AG09319 (cell line): Measurements from ENCODE around the gene RFX2.
"Not testable (repeated sequence)": the region's sequence is repeated elsewhere in the genome, so short reads cannot be mapped to it uniquely, and the experiment has no call there.

Experiments
- DNase-seq: peaks from one replicate; pipeline ENCODE4 v3.0.0-alpha.2; 2010; ENCODE audit warnings: low read depth; ENCODE audit errors: extremely low read depth
- TF ChIP-seq, protein P1 (sequence below): IDR thresholded peaks from 2 replicates; pipeline ENCODE4 v1.5.1; 2011; ENCODE audit warnings: low read depth, mild to moderate bottlenecking, inconsistent platforms, low read length, moderate library complexity

The RFX2 gene

DNA sequence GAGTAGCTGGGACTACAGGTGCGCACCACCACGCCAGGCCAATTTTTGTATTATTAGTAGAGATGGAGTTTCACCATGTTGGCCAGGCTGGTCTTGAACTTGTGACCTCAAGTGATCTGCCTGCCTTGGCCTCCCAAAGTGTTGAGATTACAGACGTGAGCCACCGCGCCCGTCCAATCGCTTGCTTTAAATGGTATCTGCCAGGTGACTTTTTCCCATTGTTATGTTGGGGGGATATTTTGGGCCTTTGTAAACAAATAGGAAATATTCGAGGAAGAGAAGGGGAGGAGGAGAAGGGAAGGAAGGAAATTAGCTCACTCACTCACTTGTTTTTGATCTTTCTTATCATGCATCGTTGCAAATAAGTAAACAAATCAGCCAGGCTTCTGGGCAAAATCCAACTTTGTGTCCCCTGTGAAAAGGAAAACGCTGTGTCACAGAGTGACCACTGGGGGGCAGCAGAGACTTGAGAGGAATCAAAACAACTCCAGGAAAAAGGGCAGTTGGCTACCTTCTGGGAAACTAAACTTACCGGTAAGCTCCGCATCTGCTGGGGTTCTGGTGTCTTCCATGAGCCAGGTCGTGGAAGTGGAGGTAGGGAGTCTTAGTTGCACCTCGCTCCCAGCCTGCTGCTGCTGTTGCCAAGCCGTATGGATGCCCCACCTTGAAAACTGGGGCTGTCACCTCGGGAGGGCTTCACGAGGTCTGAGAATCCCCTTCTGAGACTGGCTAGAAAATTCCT, 123.1 kb downstream of the RFX2 start:
- DNase-seq = peak; percentile 81
- TF ChIP-seq, protein P1, sequence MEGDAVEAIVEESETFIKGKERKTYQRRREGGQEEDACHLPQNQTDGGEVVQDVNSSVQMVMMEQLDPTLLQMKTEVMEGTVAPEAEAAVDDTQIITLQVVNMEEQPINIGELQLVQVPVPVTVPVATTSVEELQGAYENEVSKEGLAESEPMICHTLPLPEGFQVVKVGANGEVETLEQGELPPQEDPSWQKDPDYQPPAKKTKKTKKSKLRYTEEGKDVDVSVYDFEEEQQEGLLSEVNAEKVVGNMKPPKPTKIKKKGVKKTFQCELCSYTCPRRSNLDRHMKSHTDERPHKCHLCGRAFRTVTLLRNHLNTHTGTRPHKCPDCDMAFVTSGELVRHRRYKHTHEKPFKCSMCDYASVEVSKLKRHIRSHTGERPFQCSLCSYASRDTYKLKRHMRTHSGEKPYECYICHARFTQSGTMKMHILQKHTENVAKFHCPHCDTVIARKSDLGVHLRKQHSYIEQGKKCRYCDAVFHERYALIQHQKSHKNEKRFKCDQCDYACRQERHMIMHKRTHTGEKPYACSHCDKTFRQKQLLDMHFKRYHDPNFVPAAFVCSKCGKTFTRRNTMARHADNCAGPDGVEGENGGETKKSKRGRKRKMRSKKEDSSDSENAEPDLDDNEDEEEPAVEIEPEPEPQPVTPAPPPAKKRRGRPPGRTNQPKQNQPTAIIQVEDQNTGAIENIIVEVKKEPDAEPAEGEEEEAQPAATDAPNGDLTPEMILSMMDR = peak; percentile 92

DNA sequence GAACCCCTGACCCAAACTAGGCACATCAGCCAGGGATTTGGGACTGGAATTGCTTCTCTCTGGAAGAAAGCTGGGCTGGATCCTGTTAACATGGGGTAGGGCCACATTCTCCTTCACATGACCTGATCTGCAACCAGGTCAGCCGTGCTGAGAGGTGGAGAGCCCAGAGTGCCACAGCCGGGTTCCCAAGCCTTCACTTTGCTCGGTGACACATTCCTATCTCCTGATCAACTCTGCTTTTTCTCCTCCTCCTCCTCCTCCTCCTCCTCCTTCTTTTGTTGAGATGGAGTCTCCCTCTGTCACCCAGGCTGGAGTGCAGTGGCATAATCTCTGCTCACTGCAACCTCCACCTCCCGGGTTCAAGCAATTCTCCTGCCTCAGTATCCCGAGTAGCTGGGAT, 124.5 kb downstream of the RFX2 start:
- DNase-seq = not testable (repeated sequence)

DNA sequence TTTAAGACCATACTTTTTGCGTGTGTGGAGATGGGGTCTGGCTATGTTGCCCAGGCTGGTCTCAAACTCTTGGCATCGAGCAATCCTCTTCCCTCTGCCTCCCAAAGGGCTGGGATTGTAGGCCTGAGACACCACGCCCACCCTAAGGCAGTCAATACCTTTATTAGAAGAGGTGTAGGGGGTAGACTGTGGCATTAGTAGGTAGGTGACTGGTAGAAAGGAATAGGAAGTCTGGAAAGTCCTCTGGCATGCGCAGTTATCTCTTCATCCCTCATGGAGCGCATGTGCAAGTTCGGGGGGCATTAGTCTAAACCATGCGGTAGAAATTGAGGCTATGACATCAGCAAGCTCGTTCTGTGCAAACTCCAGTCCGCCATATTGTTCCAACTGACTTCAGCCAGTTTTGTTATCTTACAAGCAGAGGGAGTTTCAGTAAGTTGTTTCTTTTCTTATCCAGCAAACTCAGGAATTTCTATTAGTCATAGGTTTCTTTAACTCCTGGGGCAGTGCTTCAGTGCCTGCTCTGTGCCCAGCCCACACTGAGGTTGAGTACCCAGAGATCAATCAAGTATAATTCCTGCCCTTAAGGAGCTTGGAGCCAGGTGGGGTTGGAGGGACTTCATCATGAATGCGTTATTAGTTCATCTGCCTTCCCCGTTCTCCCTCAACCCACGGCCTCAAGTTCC, 125.1 kb downstream of the RFX2 start:
- TF ChIP-seq, protein P1 = no peak
- DNase-seq = no peak

DNA sequence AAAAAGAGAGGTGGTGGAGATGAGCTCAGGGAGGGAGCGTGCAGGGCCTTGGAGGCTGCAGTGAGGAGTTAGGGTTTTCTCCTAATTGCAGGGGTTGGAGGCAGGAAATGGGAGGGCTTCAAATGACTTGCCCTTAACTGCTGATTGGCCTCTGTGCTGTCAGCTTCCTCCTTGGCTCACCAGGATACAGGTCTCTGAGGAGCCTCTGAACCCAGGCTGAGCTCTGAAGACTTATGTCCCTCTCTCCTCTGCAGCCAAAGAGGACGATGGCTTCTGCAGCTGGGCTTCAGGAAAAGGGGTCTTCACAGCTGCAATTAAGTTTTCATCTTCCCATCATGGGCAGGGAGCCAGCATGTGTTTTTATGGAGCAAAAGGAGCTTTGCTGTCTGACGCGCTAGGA, 125.7 kb downstream of the RFX2 start:
- DNase-seq = no peak
- TF ChIP-seq, protein P1 = no peak

DNA sequence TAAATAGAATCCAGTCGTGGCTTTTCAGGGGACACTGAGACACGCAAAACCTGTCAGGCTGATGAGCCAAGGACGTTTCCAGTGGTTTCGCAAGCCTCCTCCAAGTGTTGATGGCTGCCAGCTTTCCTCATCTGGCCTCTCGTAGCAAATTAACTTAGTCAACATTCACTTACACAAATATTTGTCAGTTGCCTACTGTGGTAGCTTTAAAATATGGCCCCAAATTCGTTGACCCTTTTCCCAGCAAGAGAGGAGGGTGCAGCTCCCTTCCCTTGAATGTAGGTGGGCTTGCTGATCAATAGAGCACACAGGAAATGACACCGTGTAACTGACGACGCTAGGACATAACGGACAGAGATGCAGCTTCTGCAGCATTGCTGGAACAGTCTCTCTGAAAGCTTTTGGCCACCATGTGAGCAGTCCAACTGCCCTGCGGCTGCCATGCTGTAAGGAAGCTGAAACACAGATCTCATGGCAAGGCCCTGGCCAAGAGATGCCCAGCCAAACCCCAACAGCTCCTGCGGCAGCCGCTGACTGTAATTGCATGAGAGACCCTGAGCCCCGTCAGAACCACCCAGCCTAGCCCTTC, 126.8 kb downstream of the RFX2 start:
- no peak for DNase-seq
- TF ChIP-seq, protein P1 = no peak

DNA sequence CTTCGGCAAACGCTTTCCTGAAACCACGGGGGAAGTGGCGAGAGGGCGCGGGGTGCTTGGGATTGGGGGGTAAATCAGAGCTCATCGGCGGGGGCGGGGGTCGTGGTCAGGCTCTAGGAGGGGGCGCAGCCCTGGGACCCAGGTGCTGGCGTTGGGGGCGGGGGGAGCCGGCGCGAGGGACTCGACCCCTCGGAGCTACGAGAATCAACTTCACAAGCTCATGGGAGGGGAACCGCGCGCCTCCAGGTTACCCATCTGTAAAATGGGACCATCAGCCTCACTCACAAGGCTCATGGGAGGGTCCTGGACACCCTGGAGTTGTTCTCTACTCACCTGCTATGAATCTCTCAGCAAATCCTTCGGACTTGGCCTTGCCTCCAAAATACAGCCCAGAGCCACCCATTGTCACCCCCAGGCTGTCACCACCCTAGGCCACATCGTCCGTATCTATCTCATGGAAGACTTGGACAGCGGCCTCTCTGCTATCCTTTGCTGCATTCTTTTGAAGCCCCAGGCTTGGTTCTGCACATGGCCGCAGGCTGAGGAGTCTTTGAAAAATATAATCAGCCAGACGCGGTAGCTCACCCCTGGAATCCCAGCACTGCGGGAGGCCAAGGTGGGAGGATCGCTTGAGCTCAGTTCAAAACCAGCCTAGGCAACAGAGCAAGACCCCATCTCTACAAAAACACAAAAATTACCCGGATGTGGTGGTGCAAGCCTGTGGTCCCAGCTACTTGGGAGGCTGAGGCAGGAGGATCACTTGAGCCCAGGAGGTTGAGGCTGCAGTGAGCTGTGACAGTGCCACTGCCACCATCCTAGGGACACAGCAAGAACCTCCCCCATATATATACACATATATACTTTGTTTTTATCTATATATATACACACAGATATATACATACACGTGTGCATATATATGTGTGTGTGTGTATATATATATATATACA, 131.4 kb downstream of the RFX2 start:
- no peak for DNase-seq
- TF ChIP-seq, protein P1 = no peak

DNA sequence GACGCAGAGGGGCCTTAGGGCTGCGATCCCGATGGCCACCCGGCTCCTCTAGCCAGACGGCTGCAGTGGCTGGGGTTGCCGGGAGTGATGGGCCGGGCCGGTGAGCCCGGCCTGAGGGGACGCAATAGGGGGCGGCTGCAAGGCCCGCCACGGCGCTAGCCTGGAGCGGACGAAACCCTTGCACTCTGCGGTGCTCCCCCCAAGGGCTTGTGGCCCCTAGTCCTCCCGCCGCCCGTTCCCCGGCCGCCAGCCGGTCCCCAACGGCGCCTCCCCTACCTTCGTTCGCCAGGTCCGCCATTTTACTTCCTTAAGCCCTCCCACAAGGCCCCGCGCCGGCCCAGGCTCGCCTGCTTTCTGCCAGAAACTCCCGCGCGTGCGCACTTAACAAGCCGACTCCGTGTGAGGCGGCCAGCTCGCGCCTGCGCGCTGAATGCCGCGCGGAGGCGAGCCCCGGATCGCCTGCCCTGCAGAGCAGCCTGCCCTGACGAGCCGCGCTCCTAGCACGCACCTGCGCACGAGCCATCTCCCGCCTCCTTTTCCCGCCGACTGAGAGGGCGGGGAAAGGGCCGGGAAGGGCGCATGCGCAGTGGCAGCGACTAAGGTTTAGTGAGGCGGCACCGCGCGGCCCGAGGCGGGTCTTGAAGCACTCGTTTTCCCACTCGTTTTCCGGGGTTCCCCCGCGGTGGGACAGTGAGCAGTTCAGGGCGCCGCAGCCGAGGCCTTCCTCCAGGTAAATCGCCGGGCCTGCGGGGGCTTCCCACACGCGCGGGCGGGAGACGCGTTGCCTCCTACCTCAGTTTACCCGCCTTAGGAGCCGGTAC, 132.3 kb downstream of the RFX2 start, which contains the start of gene RANBP3:
Gene RANBP3 (minus strand): TSS at position 356 of the 821 bp plus-strand sequence. CDS start 58 bp downstream, at position 298.
- TF ChIP-seq, protein P1 = no peak
- peak; percentile 99 for DNase-seq
